Measurements from ENCODE around the gene PPP2R5C. TPM values are rescaled to one million over a fixed set of nuclear protein-coding genes. Genes with fewer than 3 reads are reported as not detected.

The PPP2R5C gene
- total RNA-seq, 4 donors from 2014 or later, result 73.7 to 90.5 (median 87.6) TPM

DNA sequence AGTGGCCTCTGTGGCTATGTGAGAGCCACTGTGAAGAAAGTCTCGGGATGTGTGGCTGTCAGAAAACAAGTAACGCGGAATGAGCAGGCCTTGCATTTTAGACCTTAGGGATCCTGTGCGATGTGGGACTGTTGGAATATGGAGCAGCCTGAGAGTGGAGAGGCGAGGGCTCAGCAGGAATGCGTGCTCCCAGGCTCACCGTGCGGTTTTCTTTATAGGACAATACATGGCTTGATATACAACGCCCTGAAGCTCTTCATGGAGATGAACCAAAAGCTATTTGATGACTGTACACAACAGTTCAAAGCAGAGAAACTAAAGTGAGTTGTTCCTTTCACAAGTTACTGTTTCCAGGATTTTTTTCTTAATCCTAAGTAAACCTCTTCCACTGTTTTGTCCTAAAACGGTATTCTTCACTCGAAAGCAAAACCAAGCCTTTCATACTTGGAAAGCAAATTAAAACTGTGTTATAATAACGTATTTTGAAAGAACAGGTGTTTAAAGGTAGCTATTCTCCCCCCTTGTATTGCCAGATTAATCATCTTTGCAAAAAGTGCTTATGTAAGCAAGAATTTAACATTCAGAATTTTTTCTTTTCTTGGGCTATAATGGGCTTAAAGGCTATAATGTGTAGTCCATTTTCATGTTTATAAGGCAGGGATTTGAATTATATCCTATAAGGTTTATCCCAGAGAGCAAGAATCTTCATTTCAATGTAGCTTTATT, 148.0 kb downstream of the PPP2R5C start:
- ATAC-seq (ENCODE audit: low FRiP score) (no peak), DNase-seq (ENCODE audit: low spot score) (no peak)
- no peak for TF ChIP-seq CTCF (IDR thresholded peaks at IDR 0.05)

DNA sequence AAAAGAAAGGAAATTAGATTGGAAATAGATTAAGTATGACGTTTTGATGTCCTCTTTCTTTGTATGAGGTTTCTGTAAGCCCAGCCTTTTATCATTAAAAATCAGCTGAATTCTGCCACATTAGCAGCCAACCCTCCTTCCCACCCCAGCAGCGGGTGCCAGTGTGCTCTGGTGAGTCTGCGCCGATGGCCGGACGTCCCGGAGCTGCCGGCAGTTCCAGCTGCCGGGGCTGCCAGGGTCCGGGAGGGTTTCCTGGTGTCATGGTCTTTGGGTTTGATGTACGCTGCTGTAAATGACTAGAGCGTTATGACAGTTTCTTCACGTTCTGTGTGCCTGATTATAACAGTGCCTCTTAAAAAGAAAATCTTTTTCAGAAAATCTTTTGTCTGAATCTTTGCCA, 151.3 kb downstream of the PPP2R5C start:
- no peak for DNase-seq (ENCODE audit: low spot score)
- no peak for TF ChIP-seq CTCF (IDR thresholded peaks at IDR 0.05)
- ATAC-seq (ENCODE audit: low FRiP score), result no peak

- no peak for ATAC-seq (ENCODE audit: low FRiP score)
- DNase-seq (ENCODE audit: low spot score), result no peak
- TF ChIP-seq CTCF (IDR thresholded peaks at IDR 0.05), result no peak
Observed at GRCh38 chr14:101914083-101914482, 152.6 kb downstream of the PPP2R5C start.

DNA sequence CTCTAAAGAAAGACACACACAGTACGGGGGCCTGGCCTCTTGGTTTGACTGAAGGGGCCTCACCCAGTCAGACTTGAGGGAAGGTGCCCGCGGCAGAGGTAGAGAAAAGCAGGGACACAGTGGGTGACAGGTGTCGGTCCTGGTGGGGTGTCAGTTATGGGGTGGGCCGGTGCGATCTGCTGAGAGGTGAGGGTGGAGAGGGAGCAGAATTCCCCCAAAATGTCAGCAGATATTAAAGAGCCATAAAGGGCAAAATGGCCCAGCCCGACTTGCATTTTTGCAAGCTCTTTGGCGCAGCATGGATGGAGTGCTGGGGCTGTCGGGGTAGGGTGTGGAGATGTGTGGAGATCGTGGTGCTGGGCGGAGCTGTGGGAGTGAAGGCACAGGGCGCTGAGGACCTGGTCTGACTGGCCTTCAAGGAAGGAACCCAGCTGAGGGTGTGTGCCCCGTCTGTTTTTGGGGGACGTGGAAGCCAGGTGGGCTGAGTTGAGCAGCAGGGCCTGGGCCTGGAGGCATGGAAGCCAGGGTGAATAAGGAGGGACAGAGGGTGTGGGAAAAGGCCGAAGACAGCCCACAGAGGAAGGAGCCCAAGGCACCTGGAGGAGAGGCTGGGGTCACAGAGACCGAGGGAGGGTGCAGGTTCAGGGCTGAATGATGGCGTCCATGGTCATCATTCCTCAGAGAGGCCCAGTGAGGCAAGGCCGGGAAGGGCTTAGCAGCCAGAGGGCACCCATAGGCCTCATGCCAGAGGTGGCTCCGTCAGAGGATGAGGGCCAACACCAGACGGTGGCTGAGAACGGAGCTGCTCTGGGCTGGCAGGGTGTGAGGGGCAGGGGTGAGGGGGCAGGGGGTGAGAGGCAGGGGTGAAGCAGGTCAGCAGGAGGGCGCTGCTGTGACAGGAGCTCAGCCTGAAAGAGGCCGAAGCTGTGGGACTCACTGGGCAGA, 154.6 kb downstream of the PPP2R5C start:
- ATAC-seq (ENCODE audit: low FRiP score) (peak; percentile 39), DNase-seq (ENCODE audit: low spot score) (no peak)
- TF ChIP-seq CTCF (IDR thresholded peaks at IDR 0.05), result no peak

DNA sequence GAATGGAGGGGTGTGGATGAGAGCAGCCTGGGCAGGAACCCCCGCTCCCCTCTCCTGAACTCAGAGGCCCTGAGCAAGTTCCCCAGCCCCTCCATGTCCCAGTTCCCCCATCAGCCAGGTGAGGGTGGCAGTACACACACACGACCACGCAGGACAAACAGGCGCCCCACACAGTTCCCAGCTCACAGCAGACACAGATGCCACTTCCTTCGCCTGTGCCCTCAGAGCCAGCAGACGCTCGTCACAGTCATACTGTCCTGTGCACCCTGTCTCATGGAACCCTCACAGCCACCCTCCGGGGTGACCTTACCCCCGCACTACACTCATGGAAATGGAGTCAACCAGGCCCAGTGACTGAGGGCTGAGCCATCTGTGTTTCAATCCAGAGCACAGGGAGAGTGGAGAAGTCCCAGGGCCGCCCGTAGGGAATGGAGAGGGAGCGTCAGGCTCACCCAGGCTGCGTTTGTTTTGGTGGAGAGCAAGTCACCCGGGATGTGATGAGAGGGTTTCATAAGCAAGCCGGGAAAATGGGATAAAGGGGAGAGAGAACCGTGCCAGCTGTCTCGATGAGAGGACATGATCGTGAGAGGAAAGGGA, 155.4 kb downstream of the PPP2R5C start:
- DNase-seq (ENCODE audit: low spot score), result no peak
- peak; percentile 29 for ATAC-seq (ENCODE audit: low FRiP score)
- TF ChIP-seq CTCF (IDR thresholded peaks at IDR 0.05), result no peak

DNA sequence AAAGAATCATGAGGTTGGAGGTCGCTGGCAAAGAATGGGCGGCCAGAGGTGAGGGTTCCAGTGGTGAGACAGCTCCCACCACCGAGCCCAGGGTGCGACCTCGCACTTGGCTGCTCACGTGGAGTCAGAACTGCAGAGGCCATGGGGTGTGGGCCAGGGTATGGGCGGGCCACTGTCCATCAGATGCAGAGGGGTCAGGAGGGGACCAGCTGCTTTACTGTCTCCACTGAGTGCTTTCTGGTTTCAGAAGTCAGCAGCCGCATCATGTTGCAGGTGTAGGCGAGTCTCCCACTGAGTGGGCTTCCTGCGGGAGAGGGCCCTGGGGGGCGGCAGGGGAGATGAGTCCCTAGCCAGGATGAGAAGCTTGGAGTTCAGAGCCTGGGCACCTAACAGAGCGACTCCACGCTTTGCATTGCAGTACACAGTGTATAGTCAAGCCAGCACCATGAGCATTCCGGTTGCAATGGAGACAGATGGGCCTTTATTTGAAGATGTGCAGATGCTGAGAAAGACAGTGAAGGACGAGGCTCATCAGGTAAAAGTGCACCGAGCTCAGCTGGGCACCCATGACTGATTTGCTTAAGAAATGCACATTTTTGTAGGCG, 156.0 kb downstream of the PPP2R5C start:
- DNase-seq (ENCODE audit: low spot score), result no peak
- peak; percentile 13 for ATAC-seq (ENCODE audit: low FRiP score)
- TF ChIP-seq CTCF (IDR thresholded peaks at IDR 0.05), result no peak

Measured in omental fat pad (tissue), 4 donors.